Adrenal gland (tissue), 12 donors: ENCODE results near the gene SLC35A5. TPM values are rescaled to one million over a fixed set of nuclear protein-coding genes. Genes with fewer than 3 reads are reported as not detected.

Source experiments
- DNase-seq, 7 donors: peaks; one replicate each; pipeline ENCODE4 v3.0.0-alpha.2; 2019 to 2020
- H3K27ac ChIP-seq, 5 donors: fragments of 200-600 bp; sonication (generic) in 4 of 5; 1 replicate in 3 of 5; 2 replicates in 2 of 5; pipeline versions ENCODE4 v1.5.1 to v1.8.0; 2016 to 2020; ENCODE audit warnings: mild to moderate bottlenecking in 1 of 5
- H3K27me3 ChIP-seq: fragments of 200-600 bp; 2 replicates; pipeline ENCODE4 v1.8.0; 2021
- H3K36me3 ChIP-seq, 2 donors: fragments of 200-600 bp; replicated peaks in 1 of 2; 1 replicate in 1 of 2; 2 replicates in 1 of 2; pipeline versions ENCODE4 v1.5.1 to v1.8.0; 2018 to 2022
- H3K4me1 ChIP-seq, 2 donors: fragments of 200-600 bp; replicated peaks in 1 of 2; 1 replicate in 1 of 2; 2 replicates in 1 of 2; pipeline versions ENCODE4 v1.5.1 to v1.8.0; 2018 to 2021
- H3K4me3 ChIP-seq, 4 donors: fragments of 200-600 bp; sonication (generic) in 3 of 4; one replicate each; pipeline ENCODE4 v1.5.1; 2016 to 2018
- H3K9me3 ChIP-seq, 3 donors: fragments of 200-600 bp; sonication (generic) in 1 of 3; replicated peaks in 1 of 3; 1 replicate in 2 of 3; 2 replicates in 1 of 3; pipeline versions ENCODE4 v1.5.1 to v1.8.0; 2016 to 2021
- CTCF ChIP-seq, 6 experiments: fragments of 450-650 bp in 4 of 6; fragments of 200-600 bp in 2 of 6; sonication (generic) in 1 of 6; IDR thresholded peaks; 1 replicate in 5 of 6; 2 replicates in 1 of 6; pipeline versions ENCODE4 v1.5.1 to v1.8.0; 2016 to 2021; ENCODE audit warnings: antibody characterized with exemption in 6 of 6, mild to moderate bottlenecking in 2 of 6, moderate library complexity in 1 of 6
- POLR2A ChIP-seq, 2 donors: fragments of 450-650 bp; IDR thresholded peaks; one replicate each; pipeline ENCODE4 v1.6.1; 2017; ENCODE audit warnings: antibody characterized with exemption in 2 of 2, mild to moderate bottlenecking in 2 of 2, moderate library complexity in 1 of 2
- WGBS, 4 donors: extraction: QIAGEN DNeasy Blood & Tissue Kit in 2 of 4; methylation state at CpG; one replicate each; pipeline versions ENCODE4 v1.1.5 to v1.1.7; 2013 to 2017; 5-methylcytosine and 5-hydroxymethylcytosine counted together
- intact Hi-C, 2 donors: fragments of 100-400 bp; cut with DNase I; formaldehyde crosslinking; loops; one replicate each; pipeline versions ENCODE4 v1.14.1 to v1.15.0; 2022 to 2023
- polyA plus RNA-seq, 3 donors: library from polyadenylated mRNA; stranded (reverse); fragments of 200-250 nt in 2 of 3; fragments of 350-450 nt in 1 of 3; fragmentation: Illumina TruSeq in 1 of 3; extraction: RNeasy Lipid Tissue Mini Kit (QIAGEN cat#74804) in 1 of 3; gene quantifications; one replicate each; pipeline ENCODE4 v1.2.3, GENCODE V29; 2013 to 2014
- total RNA-seq, 9 donors: library from RNA; depleted of rRNA in 4 of 9; stranded (reverse); fragments of >200 nt in 4 of 9; fragments of 120-200 nt in 1 of 9; fragmentation: NEBNext Ultra II Directional in 1 of 9; extraction: Animal tissue kit (Norgen Biotek cat#: 25700) in 1 of 9; gene quantifications; one replicate each; pipeline versions ENCODE4 v1.1.0 to v1.2.4, GENCODE V29; 2013 to 2023
- donor health status: healthy with polysubstance abuse.
- donor health status: Bipolar disorder and iron deficiency.
- donor health status: DM: yes; HTN: yes; CAD: no.
- donor health status: DM: no; HTN: no; CAD: no.
- donor health status: DM: no; HTN: no; CAD: no.
- donor health status: DM: yes; HTN: yes; CAD: no.

The SLC35A5 gene
- total and polyA plus RNA-seq, 12 donors = 6.1 to 51.6 (median 39.6) TPM

- H3K27me3 ChIP-seq = no peaks in the 10 kb centered on the region
- peaks cover 0 to 4% (median 0%) of the 10 kb centered on the region in 3 donors for H3K9me3 ChIP-seq
- no peak overlapping the region for H3K4me3 ChIP-seq
- intact Hi-C loops = no loop called here
- no peaks in the 10 kb centered on the region for H3K36me3 ChIP-seq
- H3K4me1 ChIP-seq = no peaks in the 10 kb centered on the region
- TF ChIP-seq POLR2A (IDR thresholded peaks at IDR 0.05) (no peak), CTCF (IDR thresholded peaks at IDR 0.05) (no peak)
- H3K27ac ChIP-seq = peak overlapping the region in 1 of 5 donors; percentile 1
- 69 to 78% (median 77%) methylated on average over 9 of the region's 9 CpGs for WGBS, 4 donors
- DNase-seq = peak in 1 of 7 donors; percentile 52
Measured at GRCh38 chr3:112605285-112605684, 43.4 kb downstream of the SLC35A5 start.

- Histone ChIP-seq H3K36me3 (no peaks in the 10 kb centered on the region), H3K4me1 (no peaks in the 10 kb centered on the region), H3K27ac (no peak overlapping the region), H3K27me3 (no peaks in the 10 kb centered on the region), H3K4me3 (no peak overlapping the region), H3K9me3 (peaks cover 0 to 4% (median 0%) of the 10 kb centered on the region in 3 donors)
- WGBS, 4 donors = 89 to 94% (median 93%) methylated on average over 2 of the region's 2 CpGs
- no peak for DNase-seq
- TF ChIP-seq POLR2A (IDR thresholded peaks at IDR 0.05) = no peak
- no peak for TF ChIP-seq CTCF (IDR thresholded peaks at IDR 0.05)
- intact Hi-C loops = no loop called here
Measured at GRCh38 chr3:112606098-112606497, 44.3 kb downstream of the SLC35A5 start.

- Histone ChIP-seq H3K36me3 (no peaks in the 10 kb centered on the region), H3K9me3 (peaks cover 0 to 4% (median 0%) of the 10 kb centered on the region in 3 donors), H3K27me3 (no peaks in the 10 kb centered on the region), H3K27ac (no peak overlapping the region), H3K4me1 (no peaks in the 10 kb centered on the region), H3K4me3 (no peak overlapping the region)
- intact Hi-C loops = no loop called here
- no peak for TF ChIP-seq POLR2A (IDR thresholded peaks at IDR 0.05)
- TF ChIP-seq CTCF (IDR thresholded peaks at IDR 0.05) = no peak
- DNase-seq = no peak
Measured at GRCh38 chr3:112607863-112608262, 46.0 kb downstream of the SLC35A5 start.

- H3K27ac ChIP-seq = no peak overlapping the region
- no peaks in the 10 kb centered on the region for H3K36me3 ChIP-seq
- intact Hi-C loops = no loop called here
- 85 to 99% (median 90%) methylated on average over 3 of the region's 3 CpGs for WGBS, 4 donors
- H3K9me3 ChIP-seq = peaks cover 0 to 4% (median 0%) of the 10 kb centered on the region in 3 donors
- DNase-seq = no peak
- no peak overlapping the region for H3K4me3 ChIP-seq
- no peaks in the 10 kb centered on the region for H3K4me1 ChIP-seq
- H3K27me3 ChIP-seq = no peaks in the 10 kb centered on the region
- TF ChIP-seq CTCF (IDR thresholded peaks at IDR 0.05) (no peak), POLR2A (IDR thresholded peaks at IDR 0.05) (no peak)
Measured at GRCh38 chr3:112610121-112610520, 48.3 kb downstream of the SLC35A5 start.
